H1 (cell line): ENCODE measurements around the gene POLR1D. TPM values are rescaled to one million over a fixed set of nuclear protein-coding genes. Genes with fewer than 3 reads are reported as not detected.

Experiments
- CTCF ChIA-PET: fragments of 300-600 bp; sonication (Branson Sonifier 250); formaldehyde crosslinking; loops from one replicate; lab custom pipeline; 2021; ENCODE audit not compliant: partially characterized antibody; lab: Charles Lee
- POLR2A ChIA-PET: fragments of 300-600 bp; sonication (Branson Sonifier 250); formaldehyde crosslinking; loops from one replicate; lab custom pipeline; 2021; ENCODE audit warnings: inconsistent platforms; ENCODE audit not compliant: partially characterized antibody; lab: Charles Lee
- DNase-seq, 2 experiments: peaks; one replicate each; pipeline versions ENCODE4 v3.0.0 to v3.0.0-alpha.2; 2010 to 2022; ENCODE audit warnings: low spot score in 2 of 2, low read depth in 1 of 2, mixed read lengths in 1 of 2
- FAIRE-seq: peaks from 2 replicates; lab custom pipeline; 2011; peaks lifted over from hg19 to GRCh38; lab: Jason Lieb, UNC
- H2AFZ ChIP-seq: 2 replicates; pipeline ENCODE4 v1.8.1; 2012; ENCODE audit warnings: low read length, inconsistent platforms
- H2AK5ac ChIP-seq: 2 replicates; pipeline ENCODE4 v1.6.1; 2013; ENCODE audit warnings: low read depth, low read length
- H2BK120ac ChIP-seq: replicated peaks from 2 replicates; pipeline ENCODE3; 2013; ENCODE audit warnings: low read depth, low read length, inconsistent platforms
- H2BK12ac ChIP-seq: 2 replicates; pipeline ENCODE4 v1.6.1; 2013; ENCODE audit warnings: low read depth, low read length
- H2BK15ac ChIP-seq: 2 replicates; pipeline ENCODE4 v1.6.1; 2013; ENCODE audit warnings: low read length
- H2BK20ac ChIP-seq: 2 replicates; pipeline ENCODE4 v1.6.1; 2013; ENCODE audit warnings: low read length
- H2BK5ac ChIP-seq: 2 replicates; pipeline ENCODE4 v1.6.1; 2013; ENCODE audit warnings: low read depth, low read length
- H3K14ac ChIP-seq: 2 replicates; pipeline ENCODE4 v1.6.1; 2013; ENCODE audit warnings: inconsistent platforms; ENCODE audit not compliant: insufficient read length
- H3K18ac ChIP-seq: 2 replicates; pipeline ENCODE4 v1.6.1; 2013; ENCODE audit warnings: low read length; ENCODE audit errors: extremely low read depth
- H3K23ac ChIP-seq: 2 replicates; pipeline ENCODE4 v1.6.1; 2013; ENCODE audit warnings: inconsistent platforms; ENCODE audit not compliant: insufficient read length
- H3K23me2 ChIP-seq: 2 replicates; pipeline ENCODE4 v1.6.1; 2013; ENCODE audit warnings: low read depth, low read length
- H3K27ac ChIP-seq: 2 replicates; pipeline ENCODE4 v1.6.1; 2011; ENCODE audit warnings: low read depth, low read length, inconsistent platforms
- H3K27me3 ChIP-seq, 4 experiments: replicated peaks in 1 of 4; 1 replicate in 1 of 4; 2 replicates in 3 of 4; pipeline versions ENCODE4 v1.6.1 to v1.8.1; 2011 to 2013; ENCODE audit warnings: low read length in 3 of 4, mild to moderate bottlenecking in 3 of 4, inconsistent platforms in 2 of 4, mixed read lengths in 2 of 4, moderate library complexity in 1 of 4; ENCODE audit not compliant: control insufficient read depth in 3 of 4, insufficient read depth in 3 of 4; ENCODE audit errors: extremely low read depth in 1 of 4
- H3K36me3 ChIP-seq, 4 experiments: 2 replicates each; pipeline versions ENCODE4 v1.6.1 to v1.8.1; 2011 to 2013; ENCODE audit warnings: mild to moderate bottlenecking in 4 of 4, low read length in 3 of 4, moderate library complexity in 2 of 4, control low read depth in 1 of 4, inconsistent platforms in 1 of 4; ENCODE audit not compliant: insufficient read depth in 4 of 4, control insufficient read depth in 2 of 4
- H3K4ac ChIP-seq: replicated peaks from 2 replicates; pipeline ENCODE3; 2013; ENCODE audit warnings: low read length, low read depth, mixed read lengths, inconsistent platforms; ENCODE audit not compliant: insufficient read length
- H3K4me1 ChIP-seq, 4 experiments: replicated peaks in 1 of 4; 1 replicate in 1 of 4; 2 replicates in 3 of 4; pipeline versions ENCODE4 v1.6.1 to v1.8.1; 2011 to 2013; ENCODE audit warnings: low read length in 3 of 4, inconsistent platforms in 2 of 4, mixed read lengths in 1 of 4; ENCODE audit not compliant: insufficient read depth in 4 of 4, control insufficient read depth in 3 of 4
- H3K4me2 ChIP-seq, 2 experiments: 2 replicates each; pipeline versions ENCODE4 v1.6.1 to v1.8.1; 2011 to 2013; ENCODE audit warnings: low read depth in 2 of 2, low read length in 2 of 2, control low read depth in 1 of 2, inconsistent platforms in 1 of 2, mild to moderate bottlenecking in 1 of 2; ENCODE audit not compliant: insufficient read depth in 1 of 2
- H3K4me3 ChIP-seq, 4 experiments: fragments of 200-600, 300-600 bp in 1 of 4; sonication (generic), shearing (Covaris generic), sonication (Bioruptor Twin) in 1 of 4; 2 replicates each; pipeline versions ENCODE4 v1.5.1 to v1.8.1; 2011 to 2016; ENCODE audit warnings: low read length in 4 of 4, low read depth in 3 of 4, control low read depth in 2 of 4, inconsistent platforms in 2 of 4, mild to moderate bottlenecking in 2 of 4, mixed read lengths in 1 of 4, moderate library complexity in 1 of 4; ENCODE audit not compliant: insufficient read depth in 2 of 4; ENCODE audit errors: extremely low read depth in 1 of 4
- H3K56ac ChIP-seq: replicated peaks from 2 replicates; pipeline ENCODE3; 2013; ENCODE audit warnings: low read depth, mild to moderate bottlenecking, mixed read lengths, low read length, inconsistent platforms; ENCODE audit not compliant: insufficient read length
- H3K79me1 ChIP-seq: 2 replicates; pipeline ENCODE4 v1.6.1; 2013; ENCODE audit warnings: low read depth, low read length, control low read depth
- H3K79me2 ChIP-seq, 2 experiments: 2 replicates each; pipeline versions ENCODE4 v1.6.1 to v1.8.1; 2012 to 2013; ENCODE audit warnings: low read length in 2 of 2, mild to moderate bottlenecking in 2 of 2, inconsistent platforms in 1 of 2; ENCODE audit not compliant: insufficient read depth in 2 of 2, control insufficient read depth in 1 of 2
- H3K9ac ChIP-seq, 4 experiments: replicated peaks in 1 of 4; 1 replicate in 1 of 4; 2 replicates in 3 of 4; pipeline versions ENCODE4 v1.6.1 to v1.8.1; 2011 to 2013; ENCODE audit warnings: low read depth in 3 of 4, low read length in 3 of 4, control low read depth in 2 of 4, mild to moderate bottlenecking in 2 of 4, moderate library complexity in 2 of 4, inconsistent platforms in 1 of 4; ENCODE audit errors: extremely low read depth in 1 of 4
- H3K9me3 ChIP-seq, 2 experiments: 2 replicates each; pipeline versions ENCODE4 v1.6.1 to v1.8.1; 2012 to 2013; ENCODE audit warnings: mild to moderate bottlenecking in 2 of 2, moderate library complexity in 2 of 2, control low read depth in 1 of 2, inconsistent platforms in 1 of 2, low read depth in 1 of 2, low read length in 1 of 2, mixed read lengths in 1 of 2; ENCODE audit not compliant: insufficient read depth in 2 of 2
- H4K20me1 ChIP-seq, 2 experiments: replicated peaks in 1 of 2; 2 replicates each; pipeline versions ENCODE3 to v1.8.1; 2011 to 2013; ENCODE audit warnings: inconsistent platforms in 2 of 2, low read length in 2 of 2, mild to moderate bottlenecking in 1 of 2; ENCODE audit not compliant: insufficient read depth in 2 of 2, control insufficient read depth in 1 of 2
- H4K5ac ChIP-seq: 2 replicates; pipeline ENCODE4 v1.6.1; 2013; ENCODE audit warnings: low read length, low read depth, mixed read lengths, inconsistent platforms; ENCODE audit not compliant: insufficient read length
- H4K8ac ChIP-seq: 2 replicates; pipeline ENCODE4 v1.8.0; 2013; ENCODE audit warnings: mild to moderate bottlenecking, moderate library complexity, low read length, inconsistent platforms; ENCODE audit not compliant: insufficient read depth; ENCODE audit errors: extremely low read depth
- H4K91ac ChIP-seq: replicated peaks from 2 replicates; pipeline ENCODE3; 2013; ENCODE audit warnings: low read length, mixed read lengths, inconsistent platforms; ENCODE audit not compliant: insufficient read length
- CBX8 ChIP-seq: fragments of 300-800, 300-1000 bp; sonication (generic); IDR thresholded peaks from 2 replicates; pipeline ENCODE4 v1.7.1; 2016; ENCODE audit warnings: low read depth, low read length, borderline replicate concordance
- KDM4A ChIP-seq: IDR thresholded peaks from one replicate; pipeline ENCODE4 v1.7.1; 2012; ENCODE audit warnings: low read depth, mild to moderate bottlenecking, moderate library complexity, low read length, inconsistent platforms; ENCODE audit not compliant: severe bottlenecking
- POLR2A ChIP-seq, 2 experiments: IDR thresholded peaks; 1 replicate in 1 of 2; 2 replicates in 1 of 2; pipeline ENCODE4 v1.6.1; 2011; ENCODE audit warnings: low read depth in 2 of 2, low read length in 2 of 2, mild to moderate bottlenecking in 2 of 2; ENCODE audit errors: control extremely low read depth in 1 of 2
- TCF12 ChIP-seq: IDR thresholded peaks from 2 replicates; pipeline ENCODE4 v1.6.1; 2011; ENCODE audit warnings: low read depth, mild to moderate bottlenecking, low read length
- USF2 ChIP-seq: IDR thresholded peaks from 2 replicates; pipeline ENCODE4 v1.6.1; 2011; ENCODE audit warnings: low read length, improper control_type of control experiment
- WGBS, 2 experiments: shearing (Covaris generic) in 1 of 2; methylation state at CpG; one replicate each; pipeline versions ENCODE4 v1.1.6 to v1.1.7; 2013 to 2015; ENCODE audit warnings: low lambda C conversion rate in 2 of 2, mixed read lengths in 2 of 2, inconsistent platforms in 1 of 2, low coverage in 1 of 2, missing lambda C conversion rate in 1 of 2; ENCODE audit not compliant: insufficient replicate concordance in 2 of 2, insufficient coverage in 1 of 2, insufficient read length in 1 of 2; ENCODE audit errors: extremely low coverage in 1 of 2, missing lambda C conversion rate in 1 of 2; 5-methylcytosine and 5-hydroxymethylcytosine counted together
- polyA plus RNA-seq, 7 experiments: library from polyadenylated mRNA; depleted of rRNA in 3 of 7; stranded (reverse) in 5 of 7; unstranded in 2 of 7; fragments of >200 nt in 5 of 7; fragments of 200-250 nt in 2 of 7; gene quantifications; 1 replicate in 5 of 7; 2 replicates in 1 of 7; 4 replicates in 1 of 7; pipeline versions ENCODE4 v1.2.1 to v1.2.3, GENCODE V29; 2011 to 2013; ENCODE audit warnings: missing spikeins in 2 of 7, mixed read lengths in 2 of 7
- total RNA-seq: library from RNA; stranded (reverse); fragmentation: NEBNext Ultra II Directional; extraction: Animal tissue kit (Norgen Biotek cat#: 25700); gene quantifications from 2 replicates; pipeline ENCODE4 v1.2.1, GENCODE V29; 2021

POLR1D gene
- total and polyA plus RNA-seq, 2 of the 8 experiments (the other 6 are each of a cell fraction or from before 2014, with no cell fraction given), result 226 to 232 TPM

- Histone ChIP-seq H4K5ac (no peak overlapping the region), H4K91ac (no peak overlapping the region), H3K9me3 (no peaks in the 10 kb centered on the region), H3K36me3 (no peaks in the 10 kb centered on the region), H3K56ac (no peak overlapping the region), H2BK12ac (no peak overlapping the region), H2BK5ac (no peak overlapping the region), H2BK120ac (no peak overlapping the region), H3K27me3 (no peaks in the 10 kb centered on the region), H4K8ac (no peak overlapping the region), H3K23me2 (no peaks in the 10 kb centered on the region), H3K79me1 (no peaks in the 10 kb centered on the region; the same call in 1 of the 2 replicates), H3K4me2 (no peak overlapping the region), H2BK20ac (no peak overlapping the region), H2AFZ (no peak overlapping the region), H3K27ac (no peak overlapping the region), H3K9ac (no peak overlapping the region), H2BK15ac (no peak overlapping the region), H3K4me1 (peaks cover 0 to 3% (median 0%) of the 10 kb centered on the region in 4 experiments; a peak in 3 of 7 replicates), H3K18ac (no peak overlapping the region), H2AK5ac (no peak overlapping the region), H3K4me3 (no peak overlapping the region), H3K4ac (no peak overlapping the region), H3K23ac (no peak overlapping the region), H3K79me2 (no peaks in the 10 kb centered on the region; a peak in 1 of 4 replicates), H4K20me1 (peaks cover 3% of the 10 kb centered on the region in 2 experiments), H3K14ac (no peak overlapping the region)
- DNase-seq, result no peak
- WGBS, 2 experiments, result 87% methylated on average over 6 of the region's 6 CpGs; no CpG with 5 or more reads in 1 of the 2 experiments
- FAIRE-seq, result no peak
- CTCF ChIA-PET, result interaction anchor here (0.9 to 11.6 kb wide), 2 partner anchors 127 to 167 kb away, joined by 3 to 112 read pairs; no protein-coding TSS in a partner anchor
- POLR2A ChIA-PET, result no interaction called here
- TF ChIP-seq POLR2A (IDR thresholded peaks at IDR 0.05; ENCODE audit: control extremely low read depth in 1 of 2, low read depth in 2 of 2, low read length in 2 of 2) (no peak), TCF12 (no peak), CBX8 (no peak), USF2 (no peak), KDM4A (no peak)
These were observed 38.8 kb downstream of the POLR1D start for GRCh38 chr13:27660511-27660910.
